Astrocyte of the spinal cord (primary cell): ENCODE results near the gene TGM4.

Experiments
- DNase-seq: peaks from one replicate; pipeline ENCODE4 v3.0.0; 2011; ENCODE audit warnings: low read depth, low spot score
- H3K4me3 ChIP-seq: 2 replicates; pipeline ENCODE4 v1.5.1; 2011; ENCODE audit warnings: low read depth, mild to moderate bottlenecking, low read length, moderate library complexity
- in situ Hi-C: cut with HindIII; loops from 2 replicates; pipeline ENCODE4 v1.10.0; 2017; ENCODE audit warnings: low sequenced_read_pairs
- TF ChIP-seq, protein P1 (sequence below): IDR thresholded peaks from 2 replicates; pipeline ENCODE4 v1.5.1; 2012; ENCODE audit warnings: low read depth, mild to moderate bottlenecking, low read length, inconsistent platforms

The TGM4 gene

DNA sequence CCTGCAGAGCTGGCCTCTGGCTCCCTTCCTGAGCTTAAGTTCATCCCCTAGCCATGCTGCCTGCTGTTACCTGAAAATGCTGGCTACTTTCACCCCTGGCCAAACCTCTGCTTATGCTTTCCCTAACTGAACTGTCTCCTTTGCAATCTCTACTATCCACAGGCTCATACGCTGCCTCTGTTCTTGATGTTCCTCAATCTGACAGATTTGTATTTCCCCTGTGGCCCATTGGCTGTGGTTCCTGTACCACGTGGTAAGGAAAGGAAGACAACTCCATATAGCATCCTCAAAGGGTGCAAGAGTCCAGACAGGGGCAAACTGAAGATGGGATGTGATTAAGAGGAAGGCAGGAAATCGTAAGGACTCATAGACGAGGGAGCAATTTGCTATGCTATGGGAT lies 33.2 kb downstream of the TGM4 start:
- no peak for DNase-seq
- in situ Hi-C loops: no loop called here
- no peak overlapping the region for H3K4me3 ChIP-seq
- TF ChIP-seq, protein P1, sequence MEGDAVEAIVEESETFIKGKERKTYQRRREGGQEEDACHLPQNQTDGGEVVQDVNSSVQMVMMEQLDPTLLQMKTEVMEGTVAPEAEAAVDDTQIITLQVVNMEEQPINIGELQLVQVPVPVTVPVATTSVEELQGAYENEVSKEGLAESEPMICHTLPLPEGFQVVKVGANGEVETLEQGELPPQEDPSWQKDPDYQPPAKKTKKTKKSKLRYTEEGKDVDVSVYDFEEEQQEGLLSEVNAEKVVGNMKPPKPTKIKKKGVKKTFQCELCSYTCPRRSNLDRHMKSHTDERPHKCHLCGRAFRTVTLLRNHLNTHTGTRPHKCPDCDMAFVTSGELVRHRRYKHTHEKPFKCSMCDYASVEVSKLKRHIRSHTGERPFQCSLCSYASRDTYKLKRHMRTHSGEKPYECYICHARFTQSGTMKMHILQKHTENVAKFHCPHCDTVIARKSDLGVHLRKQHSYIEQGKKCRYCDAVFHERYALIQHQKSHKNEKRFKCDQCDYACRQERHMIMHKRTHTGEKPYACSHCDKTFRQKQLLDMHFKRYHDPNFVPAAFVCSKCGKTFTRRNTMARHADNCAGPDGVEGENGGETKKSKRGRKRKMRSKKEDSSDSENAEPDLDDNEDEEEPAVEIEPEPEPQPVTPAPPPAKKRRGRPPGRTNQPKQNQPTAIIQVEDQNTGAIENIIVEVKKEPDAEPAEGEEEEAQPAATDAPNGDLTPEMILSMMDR: no peak

DNA sequence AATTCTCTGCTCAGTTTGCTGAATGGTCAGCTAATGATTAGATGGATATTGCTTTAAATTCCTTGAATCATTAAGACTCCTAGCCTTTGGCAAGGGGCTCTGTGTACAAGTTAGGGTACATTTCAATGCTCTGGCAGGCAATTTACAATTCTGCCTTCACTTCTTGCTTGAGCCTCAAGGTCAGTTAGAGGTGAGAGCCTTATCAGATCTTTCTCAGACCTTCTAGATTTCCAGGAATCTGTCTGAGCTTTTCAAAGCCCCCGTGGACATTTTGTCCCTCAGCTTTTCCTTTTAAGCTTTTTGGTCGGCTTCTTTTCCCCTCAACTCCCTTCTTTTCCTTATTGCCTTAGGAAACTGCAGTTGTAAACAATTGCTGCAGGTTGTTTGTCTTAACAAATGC lies 34.7 kb downstream of the TGM4 start:
- in situ Hi-C loops: no loop called here

DNA sequence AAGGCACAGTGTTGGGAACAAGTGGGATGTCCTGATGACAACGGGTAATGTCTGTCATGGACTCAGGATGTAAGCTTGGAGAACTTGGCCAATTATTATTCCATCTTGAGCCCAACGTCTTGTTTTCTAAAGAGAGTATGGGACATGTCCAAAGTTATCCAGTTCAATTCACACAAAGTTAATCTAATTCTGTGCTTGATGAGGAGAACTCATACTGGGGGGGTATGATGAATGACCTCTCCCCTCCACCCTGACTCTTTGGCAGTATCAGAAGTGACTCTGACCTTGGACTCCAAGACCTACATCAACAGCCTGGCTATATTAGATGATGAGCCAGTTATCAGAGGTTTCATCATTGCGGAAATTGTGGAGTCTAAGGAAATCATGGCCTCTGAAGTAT lies 36.3 kb downstream of the TGM4 start:
- DNase-seq: no peak
- in situ Hi-C loops: no loop called here
- TF ChIP-seq, protein P1: no peak
- no peak overlapping the region for H3K4me3 ChIP-seq

More for the DNA sequence above, 34.7 kb downstream of the TGM4 start:
- TF ChIP-seq, protein P1: no peak
- H3K4me3 ChIP-seq: no peak overlapping the region
- DNase-seq: no peak

DNA sequence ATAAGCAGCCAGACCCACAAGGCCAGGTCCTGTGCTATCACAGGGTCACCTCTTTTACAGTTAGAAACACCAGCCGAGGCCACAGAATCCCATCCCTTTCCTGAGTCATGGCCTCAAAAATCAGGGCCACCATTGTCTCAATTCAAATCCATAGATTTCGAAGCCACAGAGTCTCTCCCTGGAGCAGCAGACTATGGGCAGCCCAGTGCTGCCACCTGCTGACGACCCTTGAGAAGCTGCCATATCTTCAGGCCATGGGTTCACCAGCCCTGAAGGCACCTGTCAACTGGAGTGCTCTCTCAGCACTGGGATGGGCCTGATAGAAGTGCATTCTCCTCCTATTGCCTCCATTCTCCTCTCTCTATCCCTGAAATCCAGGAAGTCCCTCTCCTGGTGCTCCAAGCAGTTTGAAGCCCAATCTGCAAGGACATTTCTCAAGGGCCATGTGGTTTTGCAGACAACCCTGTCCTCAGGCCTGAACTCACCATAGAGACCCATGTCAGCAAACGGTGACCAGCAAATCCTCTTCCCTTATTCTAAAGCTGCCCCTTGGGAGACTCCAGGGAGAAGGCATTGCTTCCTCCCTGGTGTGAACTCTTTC lies 39.6 kb downstream of the TGM4 start:
- H3K4me3 ChIP-seq: no peak overlapping the region
- TF ChIP-seq, protein P1: peak; percentile 80
- DNase-seq: peak; percentile 73
- in situ Hi-C loops: no loop called here

DNA sequence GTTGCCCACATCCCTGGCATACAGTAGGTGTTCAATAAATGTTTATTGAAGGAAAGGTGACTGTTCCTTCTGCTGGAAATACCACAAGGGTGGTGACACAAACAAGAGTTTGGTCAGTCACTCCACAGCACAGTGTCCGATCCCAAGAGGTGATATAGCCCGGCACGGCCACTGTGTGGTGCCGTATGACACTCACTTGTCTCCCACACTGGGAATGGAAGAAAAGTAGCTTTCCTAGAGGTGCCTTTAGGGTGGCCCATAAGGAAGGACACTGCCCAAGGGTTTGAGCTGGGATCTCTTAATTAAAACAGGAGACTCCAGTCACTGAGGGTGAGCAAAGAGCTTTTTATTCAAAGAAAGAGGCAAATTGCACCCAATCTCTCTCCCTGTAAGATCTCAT lies 40.5 kb downstream of the TGM4 start:
- H3K4me3 ChIP-seq: no peak overlapping the region
- in situ Hi-C loops: no loop called here
- peak; percentile 14 for DNase-seq
- TF ChIP-seq, protein P1: peak; percentile 53

DNA sequence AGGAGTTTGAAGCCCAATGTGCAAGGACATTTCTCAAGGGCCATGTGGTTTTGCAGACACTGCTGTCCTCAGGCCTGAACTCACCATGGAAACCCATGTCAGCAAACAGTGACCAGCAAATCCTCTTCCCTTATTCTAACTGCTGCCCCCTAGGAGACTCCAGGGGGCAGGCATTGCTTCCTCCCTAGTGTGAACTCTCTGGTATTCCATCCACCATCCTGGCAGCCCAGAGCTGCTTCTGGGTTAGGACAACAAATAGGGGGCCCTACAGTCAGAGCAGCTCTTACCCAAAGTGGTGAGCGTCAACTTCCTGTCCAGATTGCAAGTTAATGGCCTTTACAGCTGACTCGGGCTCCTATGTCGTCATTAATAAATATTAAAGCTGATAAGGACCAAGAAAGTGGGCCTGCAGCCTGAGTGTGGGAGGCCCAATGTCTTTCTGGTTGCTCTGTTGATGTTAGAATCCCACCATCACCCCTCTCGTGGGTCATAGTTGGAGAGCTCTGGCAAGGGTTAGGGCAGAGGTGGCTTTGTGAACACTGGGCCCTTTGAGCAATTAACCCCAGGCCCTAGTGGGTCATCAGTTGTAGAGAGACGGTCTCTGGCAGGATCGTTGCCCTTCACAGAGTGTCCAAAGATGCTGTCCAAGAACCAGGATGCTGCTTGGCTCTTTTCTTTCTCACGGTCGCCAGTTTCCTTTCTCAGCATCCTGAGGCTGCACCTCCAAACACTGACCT lies 41.5 kb downstream of the TGM4 start:
- peak; percentile 18 for DNase-seq
- in situ Hi-C loops: no loop called here
- TF ChIP-seq, protein P1: no peak
- no peak overlapping the region for H3K4me3 ChIP-seq
